ENCODE results near the gene FREM3. TPM values are rescaled to one million over a fixed set of nuclear protein-coding genes. Genes with fewer than 3 reads are reported as not detected.

The FREM3 gene
- total RNA-seq, 2 experiments from 2014 or later = not detected

DNA sequence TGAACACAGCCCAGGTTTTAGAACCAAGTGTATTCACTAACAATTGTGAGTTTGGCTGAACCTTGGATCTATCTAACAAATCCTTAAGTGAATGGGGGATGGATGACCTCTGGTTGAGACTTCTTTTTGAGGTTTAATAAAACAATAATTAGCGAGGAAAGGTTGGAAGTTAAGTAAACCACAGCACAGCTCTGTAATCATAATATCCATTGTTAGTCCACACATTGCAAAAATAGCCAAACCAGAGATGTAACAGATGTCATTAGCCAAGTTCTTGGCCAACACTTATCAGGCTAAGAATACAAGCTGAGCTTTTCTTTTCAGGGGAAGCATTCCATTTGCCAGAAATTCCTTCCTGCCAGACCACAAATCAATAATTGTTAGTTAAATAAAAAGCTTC is 59.1 kb downstream of the FREM3 start:
- no peak overlapping the region for H3K4me3 Mint-ChIP-seq
- no peak overlapping the region for H3K27ac Mint-ChIP-seq
- H3K27me3 Mint-ChIP-seq = no peaks in the 10 kb centered on the region
- no peak for ATAC-seq
- no peaks in the 10 kb centered on the region for H3K9me3 Mint-ChIP-seq (ENCODE audit: low read depth)
- no peaks in the 10 kb centered on the region for H3K4me1 Mint-ChIP-seq
- DNase-seq = no peak
- CTCF ChIA-PET = no interaction called here
- H3K36me3 Mint-ChIP-seq = no peaks in the 10 kb centered on the region

DNA sequence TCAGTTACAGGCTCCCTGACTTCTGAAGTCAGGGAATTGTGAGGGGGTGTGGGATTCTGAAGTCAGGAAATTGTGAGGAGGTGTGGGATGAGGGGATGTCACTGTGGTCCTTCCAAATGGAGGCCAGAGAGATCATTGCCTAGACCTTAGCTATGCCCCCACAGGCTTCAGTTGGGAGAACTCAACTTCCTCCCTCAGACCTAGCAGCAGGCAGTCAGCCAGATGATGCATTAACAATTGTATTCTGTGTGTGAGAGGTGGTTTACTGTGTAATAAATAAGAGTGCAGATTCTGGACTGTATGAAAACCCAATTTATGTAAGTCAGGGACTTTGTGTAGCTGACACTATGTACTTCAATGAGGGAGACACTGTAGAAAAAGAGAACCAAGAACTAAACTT is 65.7 kb downstream of the FREM3 start:
- DNase-seq = no peak
- H3K27ac Mint-ChIP-seq = no peak overlapping the region
- ATAC-seq = no peak
- CTCF ChIA-PET = no interaction called here
- no peaks in the 10 kb centered on the region for H3K9me3 Mint-ChIP-seq (ENCODE audit: low read depth)
- H3K27me3 Mint-ChIP-seq = peaks cover 9% of the 10 kb centered on the region
- no peaks in the 10 kb centered on the region for H3K4me1 Mint-ChIP-seq
- no peak overlapping the region for H3K4me3 Mint-ChIP-seq
- no peaks in the 10 kb centered on the region for H3K36me3 Mint-ChIP-seq

GRCh38 chr4:143633833-143634232 is 66.6 kb downstream of the FREM3 start:
- no peaks in the 10 kb centered on the region for H3K9me3 Mint-ChIP-seq (ENCODE audit: low read depth)
- H3K27ac Mint-ChIP-seq = no peak overlapping the region

DNA sequence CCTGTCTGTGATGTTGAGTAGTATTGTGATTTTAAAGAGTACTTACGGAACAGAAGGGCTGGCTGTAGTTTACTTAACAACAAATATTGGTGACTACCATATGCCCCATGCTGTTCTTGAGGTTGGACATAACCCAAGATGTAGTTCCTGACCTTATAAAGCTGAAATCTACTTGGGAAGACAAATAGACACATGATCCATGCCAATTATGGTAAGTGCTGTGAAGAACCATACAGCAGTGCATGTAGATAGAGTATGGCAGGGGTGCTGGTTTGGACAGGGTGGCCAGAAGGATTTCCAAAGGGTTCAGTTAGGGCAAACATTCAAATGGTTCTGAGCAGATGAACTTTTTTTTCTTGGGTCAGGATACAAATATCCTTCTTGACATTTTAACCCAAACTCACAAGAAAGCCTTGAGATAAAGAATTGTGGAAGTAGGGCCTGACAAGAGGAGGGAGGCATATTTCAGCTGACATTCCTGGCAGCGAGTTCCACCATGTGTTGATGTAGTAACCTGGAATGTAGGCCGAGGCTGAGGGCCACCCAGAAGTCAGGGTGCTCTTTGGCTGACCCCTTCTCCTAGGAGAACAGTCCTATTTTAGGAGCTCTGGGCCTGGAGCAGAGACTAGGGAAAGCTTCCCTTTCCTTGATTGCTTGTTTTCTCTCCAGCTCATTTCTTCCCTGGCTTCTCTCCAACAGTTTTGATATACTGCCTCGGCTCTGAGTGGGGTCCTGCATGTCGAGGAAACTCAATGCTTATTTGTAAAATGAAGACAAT is 74.2 kb downstream of the FREM3 start:
- Mint-ChIP-seq H3K36me3 (no peaks in the 10 kb centered on the region), H3K9me3 (ENCODE audit: low read depth) (peaks cover 2% of the 10 kb centered on the region), H3K4me1 (no peaks in the 10 kb centered on the region), H3K27me3 (peaks cover 5% of the 10 kb centered on the region), H3K4me3 (no peak overlapping the region), H3K27ac (no peak overlapping the region)
- CTCF ChIA-PET = no interaction called here
- ATAC-seq = no peak
- DNase-seq = no peak

More at GRCh38 chr4:143633833-143634232, 66.6 kb downstream of the FREM3 start:
- CTCF ChIA-PET = no interaction called here
- Mint-ChIP-seq H3K4me1 (no peaks in the 10 kb centered on the region), H3K27me3 (peaks cover 9% of the 10 kb centered on the region), H3K36me3 (no peaks in the 10 kb centered on the region), H3K4me3 (no peak overlapping the region)
- ATAC-seq (no peak), DNase-seq (no peak)

- ATAC-seq (no peak), DNase-seq (no peak)
- Mint-ChIP-seq H3K9me3 (ENCODE audit: low read depth) (peaks cover 2% of the 10 kb centered on the region), H3K27ac (no peak overlapping the region), H3K4me1 (no peaks in the 10 kb centered on the region), H3K27me3 (peaks cover 7% of the 10 kb centered on the region), H3K36me3 (no peaks in the 10 kb centered on the region), H3K4me3 (no peak overlapping the region)
- CTCF ChIA-PET = no interaction called here
These were observed 74.8 kb downstream of the FREM3 start for GRCh38 chr4:143625632-143626031.

DNA sequence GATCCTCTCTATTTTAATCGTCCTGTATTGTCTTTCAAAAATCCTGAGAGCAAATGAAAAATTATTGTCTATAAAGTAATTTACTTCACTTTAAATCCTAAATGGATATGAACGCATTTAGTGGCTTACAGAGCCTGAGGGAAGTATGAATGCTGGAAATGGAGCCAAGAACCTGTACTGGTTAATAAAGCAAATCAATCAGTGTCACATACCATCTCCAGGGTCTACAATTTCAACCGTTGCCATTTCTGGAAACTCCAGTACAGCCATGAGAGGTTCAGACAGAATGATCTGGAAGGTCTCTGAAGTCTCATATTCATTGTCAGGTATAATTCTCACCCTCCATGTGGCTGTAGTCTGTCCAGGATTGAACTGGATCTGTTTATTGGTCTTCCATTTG is 76.6 kb downstream of the FREM3 start:
- peaks cover 2% of the 10 kb centered on the region for H3K9me3 Mint-ChIP-seq (ENCODE audit: low read depth)
- no peak overlapping the region for H3K4me3 Mint-ChIP-seq
- ATAC-seq (no peak), DNase-seq (no peak)
- peaks cover under 1% of the 10 kb centered on the region for H3K4me1 Mint-ChIP-seq
- peaks cover 21% of the 10 kb centered on the region for H3K27me3 Mint-ChIP-seq
- H3K36me3 Mint-ChIP-seq = peaks cover 2% of the 10 kb centered on the region
- no peak overlapping the region for H3K27ac Mint-ChIP-seq
- CTCF ChIA-PET = no interaction called here

DNA sequence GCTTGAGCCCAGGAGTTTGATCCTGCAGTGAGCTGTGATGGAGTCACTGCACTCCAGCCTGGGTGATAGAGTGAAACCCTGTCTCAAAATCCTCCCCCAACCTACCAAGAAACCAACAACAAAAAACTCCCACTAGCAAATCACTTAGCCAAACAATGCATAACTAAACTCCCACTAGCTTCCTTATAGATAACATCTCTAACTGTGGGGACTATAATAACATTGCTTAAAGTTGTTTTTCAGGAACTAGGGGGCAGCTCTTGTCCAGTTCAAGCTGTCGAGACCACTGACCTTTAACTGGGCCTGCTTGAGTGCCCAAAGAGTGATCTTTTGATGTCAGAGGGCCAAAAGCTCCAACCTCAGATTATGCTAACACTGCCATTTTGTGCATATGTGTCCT is 81.7 kb downstream of the FREM3 start:
- no peak overlapping the region for H3K4me3 Mint-ChIP-seq
- peaks cover 9% of the 10 kb centered on the region for H3K36me3 Mint-ChIP-seq
- ATAC-seq = no peak
- no peak overlapping the region for H3K27ac Mint-ChIP-seq
- peaks cover 17% of the 10 kb centered on the region for H3K4me1 Mint-ChIP-seq
- CTCF ChIA-PET = no interaction called here
- peaks cover 50% of the 10 kb centered on the region for H3K27me3 Mint-ChIP-seq
- H3K9me3 Mint-ChIP-seq (ENCODE audit: low read depth) = peaks cover 2% of the 10 kb centered on the region
- no peak for DNase-seq

GRCh38 chr4:143617994-143618679 is 82.3 kb downstream of the FREM3 start:
- CTCF ChIA-PET = no interaction called here
- peaks cover 2% of the 10 kb centered on the region for H3K9me3 Mint-ChIP-seq (ENCODE audit: low read depth)
- no peak overlapping the region for H3K4me3 Mint-ChIP-seq

GRCh38 chr4:143616771-143617170 is 83.7 kb downstream of the FREM3 start:
- ATAC-seq = peak; percentile 76
- H3K4me1 Mint-ChIP-seq = peaks cover 17% of the 10 kb centered on the region
- peaks cover 2% of the 10 kb centered on the region for H3K9me3 Mint-ChIP-seq (ENCODE audit: low read depth)
- peak; percentile 67 for DNase-seq
- H3K27ac Mint-ChIP-seq = peak overlapping the region; percentile 61
- no peak overlapping the region for H3K4me3 Mint-ChIP-seq
- H3K36me3 Mint-ChIP-seq = peaks cover 11% of the 10 kb centered on the region
- H3K27me3 Mint-ChIP-seq = peaks cover 60% of the 10 kb centered on the region
- CTCF ChIA-PET = no interaction called here

More at GRCh38 chr4:143617994-143618679, 82.3 kb downstream of the FREM3 start:
- Mint-ChIP-seq H3K27ac (no peak overlapping the region), H3K4me1 (peaks cover 17% of the 10 kb centered on the region), H3K36me3 (peaks cover 9% of the 10 kb centered on the region), H3K27me3 (peaks cover 54% of the 10 kb centered on the region)
- ATAC-seq = no peak
- no peak for DNase-seq

DNA sequence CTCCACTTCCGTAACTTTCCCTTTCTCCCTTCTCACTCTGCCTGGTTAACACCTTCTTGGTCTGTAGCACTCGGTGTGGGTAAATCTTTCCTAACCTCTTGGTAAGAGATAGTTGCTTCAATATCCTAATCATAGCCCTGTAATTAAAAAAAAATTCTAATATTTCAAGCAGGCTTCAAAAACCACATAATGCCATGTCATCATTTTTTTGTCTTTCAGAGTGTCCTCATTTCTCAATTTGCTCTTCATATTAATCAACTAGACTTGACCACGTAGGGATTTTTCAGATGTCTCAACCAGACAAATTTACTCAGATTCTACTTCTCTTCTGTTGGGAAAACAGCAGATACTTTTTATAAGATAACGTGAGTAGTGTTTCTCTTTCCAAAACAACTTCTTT is 91.0 kb downstream of the FREM3 start:
- Mint-ChIP-seq H3K4me3 (no peak overlapping the region), H3K4me1 (no peaks in the 10 kb centered on the region), H3K27me3 (peaks cover 28% of the 10 kb centered on the region), H3K9me3 (ENCODE audit: low read depth) (peaks cover 2% of the 10 kb centered on the region), H3K27ac (no peak overlapping the region), H3K36me3 (peaks cover 2% of the 10 kb centered on the region)
- no peak for DNase-seq
- ATAC-seq = no peak
- CTCF ChIA-PET = no interaction called here

GRCh38 chr4:143606480-143606879 is 94.0 kb downstream of the FREM3 start:
- H3K4me3 Mint-ChIP-seq = no peak overlapping the region
- peaks cover 2% of the 10 kb centered on the region for H3K9me3 Mint-ChIP-seq (ENCODE audit: low read depth)
- no peaks in the 10 kb centered on the region for H3K36me3 Mint-ChIP-seq
- no peaks in the 10 kb centered on the region for H3K4me1 Mint-ChIP-seq
- peaks cover 12% of the 10 kb centered on the region for H3K27me3 Mint-ChIP-seq
- ATAC-seq (no peak), DNase-seq (no peak)
- H3K27ac Mint-ChIP-seq = no peak overlapping the region
- CTCF ChIA-PET = no interaction called here

DNA sequence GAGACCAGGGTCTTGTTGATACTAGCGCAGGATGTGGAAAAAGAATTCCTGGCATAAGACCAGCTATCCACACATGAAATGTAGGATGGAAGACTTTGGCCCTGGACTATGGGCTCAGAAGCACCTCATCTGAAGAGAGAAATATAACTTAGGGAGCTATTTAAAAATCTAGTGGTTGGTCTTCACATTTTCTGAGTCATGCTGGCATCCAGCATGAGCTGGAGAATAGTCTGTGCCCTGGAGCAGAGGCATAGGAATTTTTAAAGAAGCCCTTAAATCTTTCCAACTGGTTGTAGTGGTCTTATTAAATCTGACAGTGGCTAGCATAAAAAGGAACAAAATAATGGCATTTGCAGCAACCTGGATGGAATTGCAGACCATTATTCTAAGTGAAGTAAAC is 100.6 kb downstream of the FREM3 start:
- CTCF ChIA-PET = no interaction called here
- no peak overlapping the region for H3K4me3 Mint-ChIP-seq
- H3K4me1 Mint-ChIP-seq = no peaks in the 10 kb centered on the region
- peaks cover 5% of the 10 kb centered on the region for H3K27me3 Mint-ChIP-seq
- no peak overlapping the region for H3K27ac Mint-ChIP-seq
- no peaks in the 10 kb centered on the region for H3K36me3 Mint-ChIP-seq
- no peaks in the 10 kb centered on the region for H3K9me3 Mint-ChIP-seq (ENCODE audit: low read depth)
- ATAC-seq (no peak), DNase-seq (no peak)

- peaks cover 4% of the 10 kb centered on the region for H3K27me3 Mint-ChIP-seq
- peaks cover 2% of the 10 kb centered on the region for H3K36me3 Mint-ChIP-seq
- CTCF ChIA-PET = no interaction called here
- H3K27ac Mint-ChIP-seq = no peak overlapping the region
- ATAC-seq (no peak), DNase-seq (no peak)
- peaks cover 4% of the 10 kb centered on the region for H3K9me3 Mint-ChIP-seq (ENCODE audit: low read depth)
- no peak overlapping the region for H3K4me3 Mint-ChIP-seq
- H3K4me1 Mint-ChIP-seq = no peaks in the 10 kb centered on the region
These were observed 101.7 kb downstream of the FREM3 start for GRCh38 chr4:143598816-143599215.

GRCh38 chr4:143597276-143597675 is 103.2 kb downstream of the FREM3 start:
- Mint-ChIP-seq H3K9me3 (ENCODE audit: low read depth) (peaks cover 4% of the 10 kb centered on the region), H3K27me3 (peaks cover 4% of the 10 kb centered on the region), H3K36me3 (peaks cover 2% of the 10 kb centered on the region), H3K4me1 (no peaks in the 10 kb centered on the region), H3K27ac (no peak overlapping the region), H3K4me3 (no peak overlapping the region)
- DNase-seq (no peak), ATAC-seq (no peak)
- CTCF ChIA-PET = no interaction called here

All from activated CD8-positive, alpha-beta memory T cell treated with anti-CD3 and anti-CD28 coated beads, Interleukin-2, amount 10 ng/mL, durations not matched to agents 7 days and 5 days (primary cell).